ENCODE results near the gene DCAF8. TPM values are rescaled to one million over a fixed set of nuclear protein-coding genes. Genes with fewer than 3 reads are reported as not detected.
A peak's percentile ranks its signal among the peaks of the same experiment; 100 is the strongest.

The DCAF8 gene
- total and polyA plus RNA-seq, 2 donors from 2014 or later, result 69.6 to 136 TPM

- DNase-seq (no peak), FAIRE-seq (no peak)
- Histone ChIP-seq H3K9me3 (ENCODE audit: control insufficient read depth in 2 of 3, insufficient read depth in 1 of 3, low read length in 3 of 3) (no peaks in the 10 kb centered on the region), H3K4me1 (ENCODE audit: control insufficient read depth in 2 of 3, insufficient read depth in 2 of 3, low read depth in 1 of 3, low read length in 3 of 3) (peaks cover 0 to 15% (median 0%) of the 10 kb centered on the region in 3 donors), H3K36me3 (ENCODE audit: control insufficient read depth in 2 of 3, insufficient read depth in 3 of 3, low read length in 3 of 3) (peaks cover 3 to 9% (median 6%) of the 10 kb centered on the region in 3 donors), H3K9ac (ENCODE audit: low read length in 3 of 3) (no peak overlapping the region), H3K27me3 (ENCODE audit: control insufficient read depth, insufficient read depth, low read length) (no peaks in the 10 kb centered on the region), H3K4me3 (ENCODE audit: low read length in 3 of 3) (no peak overlapping the region), H3K27ac (ENCODE audit: low read depth in 2 of 2, low read length in 2 of 2) (peak overlapping the region in 1 of 2 donors; percentile 18)
- intact Hi-C loops (cut with DNase I), result no loop called here
- no peak for TF ChIP-seq CTCF (IDR thresholded peaks at IDR 0.05; ENCODE audit: borderline replicate concordance, extremely low read depth, insufficient read depth)
Observed at GRCh38 chr1:160207118-160207650, 55.2 kb downstream of the DCAF8 start.

GRCh38 chr1:160206421-160207117 lies 55.8 kb downstream of the DCAF8 start:
- H3K9me3 ChIP-seq (ENCODE audit: control insufficient read depth in 2 of 3, insufficient read depth in 1 of 3, low read length in 3 of 3), result no peaks in the 10 kb centered on the region
- peak overlapping the region in 2 of 3 donors; percentile 66 to 91 for H3K9ac ChIP-seq (ENCODE audit: low read length in 3 of 3)
- intact Hi-C loops (cut with DNase I), result no loop called here
- H3K4me3 ChIP-seq (ENCODE audit: low read length in 3 of 3), result peak overlapping the region in 2 of 3 donors; percentile 68 to 82
- no peak for TF ChIP-seq CTCF (IDR thresholded peaks at IDR 0.05; ENCODE audit: borderline replicate concordance, extremely low read depth, insufficient read depth)
- no peaks in the 10 kb centered on the region for H3K27me3 ChIP-seq (ENCODE audit: control insufficient read depth, insufficient read depth, low read length)
- no peak for FAIRE-seq
- peaks cover 0 to 15% (median 0%) of the 10 kb centered on the region in 3 donors for H3K4me1 ChIP-seq (ENCODE audit: control insufficient read depth in 2 of 3, insufficient read depth in 2 of 3, low read depth in 1 of 3, low read length in 3 of 3)
- peak overlapping the region; percentile 18 to 81 for H3K27ac ChIP-seq (ENCODE audit: low read depth in 2 of 2, low read length in 2 of 2)
- DNase-seq, result no peak
- H3K36me3 ChIP-seq (ENCODE audit: control insufficient read depth in 2 of 3, insufficient read depth in 3 of 3, low read length in 3 of 3), result peaks cover 3 to 6% (median 3%) of the 10 kb centered on the region in 3 donors

GRCh38 chr1:160206036-160206389 lies 56.3 kb downstream of the DCAF8 start:
- peak in 3 of 5 donors; percentile 54 to 82 (median 78) for DNase-seq
- no peak for FAIRE-seq

More at GRCh38 chr1:160206036-160206389, 56.3 kb downstream of the DCAF8 start:
- intact Hi-C loops (cut with DNase I), result no loop called here
- Histone ChIP-seq H3K27ac (ENCODE audit: low read depth in 2 of 2, low read length in 2 of 2) (peak overlapping the region; percentile 81 to 82), H3K27me3 (ENCODE audit: control insufficient read depth, insufficient read depth, low read length) (no peaks in the 10 kb centered on the region), H3K36me3 (ENCODE audit: control insufficient read depth in 2 of 3, insufficient read depth in 3 of 3, low read length in 3 of 3) (peaks cover 0 to 3% (median 2%) of the 10 kb centered on the region in 3 donors), H3K4me1 (ENCODE audit: control insufficient read depth in 2 of 3, insufficient read depth in 2 of 3, low read depth in 1 of 3, low read length in 3 of 3) (peaks cover 0 to 15% (median 0%) of the 10 kb centered on the region in 3 donors), H3K4me3 (ENCODE audit: low read length in 3 of 3) (peak overlapping the region; percentile 68 to 82 (median 79)), H3K9ac (ENCODE audit: low read length in 3 of 3) (peak overlapping the region; percentile 66 to 91 (median 78)), H3K9me3 (ENCODE audit: control insufficient read depth in 2 of 3, insufficient read depth in 1 of 3, low read length in 3 of 3) (no peaks in the 10 kb centered on the region)
- no peak for TF ChIP-seq CTCF (IDR thresholded peaks at IDR 0.05; ENCODE audit: borderline replicate concordance, extremely low read depth, insufficient read depth)

Measured in kidney (tissue), 14 donors.